Caco-2 (cell line): ENCODE data around the gene UCK1. TPM values are rescaled to one million over a fixed set of nuclear protein-coding genes. Genes with fewer than 3 reads are reported as not detected.

Experiments
- BruUV-seq: library from RNA; stranded (reverse); fragments of 400-500 nt; replicated peaks from 2 replicates; lab custom pipeline; 2021; lab: Mats Ljungman, UMichigan
- CTCF ChIA-PET: fragments of 300-600 bp; sonication (Branson Sonifier 250); formaldehyde crosslinking; loops from one replicate; lab custom pipeline; 2022; ENCODE audit warnings: antibody characterized with exemption; lab: Charles Lee
- POLR2A ChIA-PET: fragments of 300-600 bp; sonication (Branson Sonifier 250); formaldehyde crosslinking; loops from one replicate; lab custom pipeline; 2022; ENCODE audit warnings: antibody characterized with exemption; lab: Charles Lee
- DNase-seq, 2 experiments: peaks; one replicate each; pipeline versions ENCODE4 v3.0.0 to v3.0.0-alpha.2; 2020 to 2022
- H3K27me3 ChIP-seq: replicated peaks from 2 replicates; pipeline ENCODE4 v1.6.0; 2011; ENCODE audit warnings: low read length; ENCODE audit not compliant: control insufficient read depth, insufficient read depth
- H3K36me3 ChIP-seq: 2 replicates; pipeline ENCODE4 v1.5.1; 2011; ENCODE audit warnings: low read length; ENCODE audit not compliant: control insufficient read depth, insufficient read depth
- H3K4me1 ChIP-seq: fragments of 250-450 bp; sonication (Bioruptor Pico); 2 replicates; pipeline ENCODE4 v1.5.1; 2020; ENCODE audit warnings: mild to moderate bottlenecking
- H3K4me3 ChIP-seq: 2 replicates; pipeline ENCODE4 v1.5.1; 2011; ENCODE audit warnings: low read depth, mild to moderate bottlenecking, control low read depth, low read length
- H3K9me3 ChIP-seq: fragments of 250-450 bp; sonication (Bioruptor Pico); 2 replicates; pipeline ENCODE4 v1.5.1; 2020; ENCODE audit warnings: mild to moderate bottlenecking, moderate library complexity
- H3K27ac Mint-ChIP-seq: one replicate; pipeline ENCODE4 v1.8.0; 2022; ENCODE audit warnings: mixed read lengths; ENCODE audit not compliant: unreplicated experiment
- H3K27me3 Mint-ChIP-seq: one replicate; pipeline ENCODE4 v1.8.0; 2022; ENCODE audit warnings: mixed read lengths; ENCODE audit not compliant: insufficient read depth, unreplicated experiment
- H3K36me3 Mint-ChIP-seq: one replicate; pipeline ENCODE4 v1.8.0; 2022; ENCODE audit warnings: mild to moderate bottlenecking, mixed read lengths; ENCODE audit not compliant: insufficient read depth, unreplicated experiment
- H3K4me1 Mint-ChIP-seq: one replicate; pipeline ENCODE4 v1.8.0; 2022; ENCODE audit warnings: low read depth, mixed read lengths; ENCODE audit not compliant: unreplicated experiment
- H3K4me3 Mint-ChIP-seq: one replicate; pipeline ENCODE4 v1.8.0; 2022; ENCODE audit warnings: mild to moderate bottlenecking, moderate library complexity, mixed read lengths; ENCODE audit not compliant: unreplicated experiment
- H3K9me3 Mint-ChIP-seq: one replicate; pipeline ENCODE4 v1.8.0; 2022; ENCODE audit warnings: mixed read lengths; ENCODE audit not compliant: unreplicated experiment
- CTCF ChIP-seq, 2 experiments: fragments of 200-600 bp in 1 of 2; IDR thresholded peaks; 1 replicate in 1 of 2; 2 replicates in 1 of 2; pipeline versions ENCODE4 v1.5.1 to v1.8.0; 2011 to 2022; ENCODE audit warnings: antibody characterized with exemption in 1 of 2, control low read depth in 1 of 2, inconsistent platforms in 1 of 2, low read depth in 1 of 2, low read length in 1 of 2, mild to moderate bottlenecking in 1 of 2, moderate library complexity in 1 of 2; ENCODE audit not compliant: insufficient read depth in 1 of 2, severe bottlenecking in 1 of 2, unreplicated experiment in 1 of 2
- intact Hi-C: fragments of 100-400 bp; cut with micrococcal nuclease; formaldehyde crosslinking; loops from one replicate; pipeline ENCODE4 v1.10.0; 2022; ENCODE audit not compliant: unreplicated experiment
- total RNA-seq: library from RNA; stranded (reverse); gene quantifications from 2 replicates; pipeline ENCODE4 v1.2.3, GENCODE V29; 2022

Gene UCK1
- total RNA-seq, 1 experiment from 2014 or later, result 25.7 TPM

GRCh38 chr9:131476777-131477345 is 54.2 kb downstream of the UCK1 start:
- Histone ChIP-seq H3K4me3 (no peak overlapping the region), H3K4me1 (peaks cover 6% of the 10 kb centered on the region), H3K36me3 (peaks cover 14% of the 10 kb centered on the region), H3K27me3 (no peaks in the 10 kb centered on the region), H3K9me3 (no peaks in the 10 kb centered on the region)
- POLR2A ChIA-PET, result no interaction called here
- H3K36me3 Mint-ChIP-seq, result peaks cover 97% of the 10 kb centered on the region
- intact Hi-C loops, result loop anchor here (10.0 kb wide), 1 partner anchor 102 kb away; no protein-coding TSS in a partner anchor
- no peak for TF ChIP-seq CTCF (IDR thresholded peaks at IDR 0.05; ENCODE audit: insufficient read depth in 1 of 2, low read depth in 1 of 2, low read length in 1 of 2, severe bottlenecking in 1 of 2, unreplicated experiment in 1 of 2)
- CTCF ChIA-PET, result interaction anchor here (0.6 kb wide), 1 partner anchor 50 kb away, joined by 3 read pairs; no protein-coding TSS in a partner anchor
- H3K4me3 Mint-ChIP-seq, result no peak overlapping the region
- no peaks in the 10 kb centered on the region for H3K9me3 Mint-ChIP-seq
- DNase-seq, result no peak
- H3K4me1 Mint-ChIP-seq, result no peaks in the 10 kb centered on the region
- no TSS peak for BruUV-seq
- peak overlapping the region; percentile 26 for H3K27ac Mint-ChIP-seq
- H3K27me3 Mint-ChIP-seq, result no peaks in the 10 kb centered on the region

GRCh38 chr9:131475956-131476776 is 54.9 kb downstream of the UCK1 start:
- no TSS peak for BruUV-seq
- intact Hi-C loops, result loop anchor here (10.0 kb wide), 1 partner anchor 101 kb away; no protein-coding TSS in a partner anchor
- no peaks in the 10 kb centered on the region for H3K27me3 Mint-ChIP-seq
- ChIA-PET CTCF (interaction anchor here (0.6 to 0.7 kb wide), 2 partner anchors 49 to 126 kb away, joined by 3 to 4 read pairs; no protein-coding TSS in a partner anchor), POLR2A (no interaction called here)
- H3K4me1 Mint-ChIP-seq, result no peaks in the 10 kb centered on the region
- H3K27me3 ChIP-seq, result no peaks in the 10 kb centered on the region
- peak in 1 of 2 experiments; percentile 38 for DNase-seq
- H3K36me3 Mint-ChIP-seq, result peaks cover 97% of the 10 kb centered on the region
- no peak overlapping the region for H3K27ac Mint-ChIP-seq
- H3K4me1 ChIP-seq, result peaks cover 6% of the 10 kb centered on the region
- H3K9me3 ChIP-seq, result no peaks in the 10 kb centered on the region
- H3K4me3 Mint-ChIP-seq, result no peak overlapping the region
- H3K36me3 ChIP-seq, result peaks cover 13% of the 10 kb centered on the region
- H3K9me3 Mint-ChIP-seq, result no peaks in the 10 kb centered on the region
- TF ChIP-seq CTCF (IDR thresholded peaks at IDR 0.05; ENCODE audit: insufficient read depth in 1 of 2, low read depth in 1 of 2, low read length in 1 of 2, severe bottlenecking in 1 of 2, unreplicated experiment in 1 of 2), result peak; percentile 48 to 55
- H3K4me3 ChIP-seq, result no peak overlapping the region

GRCh38 chr9:131475111-131475955 is 55.7 kb downstream of the UCK1 start:
- peak in 1 of 2 experiments; percentile 22 for DNase-seq
- Histone ChIP-seq H3K36me3 (peaks cover 14% of the 10 kb centered on the region), H3K9me3 (no peaks in the 10 kb centered on the region), H3K27me3 (no peaks in the 10 kb centered on the region), H3K4me1 (peaks cover 6% of the 10 kb centered on the region), H3K4me3 (no peak overlapping the region)
- intact Hi-C loops, result loop anchor here (10.0 kb wide), 1 partner anchor 101 kb away; no protein-coding TSS in a partner anchor
- H3K4me1 Mint-ChIP-seq, result no peaks in the 10 kb centered on the region
- no peak for TF ChIP-seq CTCF (IDR thresholded peaks at IDR 0.05; ENCODE audit: insufficient read depth in 1 of 2, low read depth in 1 of 2, low read length in 1 of 2, severe bottlenecking in 1 of 2, unreplicated experiment in 1 of 2)
- H3K4me3 Mint-ChIP-seq, result peak overlapping the region; percentile 12
- BruUV-seq, result TSS peak; percentile 36
- POLR2A ChIA-PET, result no interaction called here
- CTCF ChIA-PET, result no interaction called here
- H3K9me3 Mint-ChIP-seq, result no peaks in the 10 kb centered on the region
- peak overlapping the region; percentile 65 for H3K27ac Mint-ChIP-seq
- no peaks in the 10 kb centered on the region for H3K27me3 Mint-ChIP-seq
- H3K36me3 Mint-ChIP-seq, result peaks cover 97% of the 10 kb centered on the region
